K562 (cell line): Measurements from ENCODE around the gene UBE2S. TPM values are rescaled to one million over a fixed set of nuclear protein-coding genes. Genes with fewer than 3 reads are reported as not detected.

Source experiments
- ATAC-seq: fragments of 200-7000 bp; cut with Tn5 transposase; 3 replicates; pipeline ENCODE4 v1.9.1; 2020; ENCODE audit warnings: moderate library complexity
- BruUV-seq: library from RNA; stranded (reverse); fragments of 400-500 nt; replicated peaks from 2 replicates; lab custom pipeline; 2021; lab: Mats Ljungman, UMichigan
- CTCF ChIA-PET: fragments of 300-600 bp; formaldehyde crosslinking; extraction: SDS; loops from one replicate; lab custom pipeline; 2021; ENCODE audit warnings: low intra/inter-chr PET ratio; lab: Yijun Ruan, JAX
- POLR2A ChIA-PET: fragments of 300-600, 350-650 bp; sonication (Branson Sonifier 250); formaldehyde crosslinking; extraction: SDS; loops from one replicate; lab custom pipeline; 2021; ENCODE audit warnings: antibody characterized with exemption, inconsistent platforms; lab: Yijun Ruan, JAX
- DNase-seq, 4 experiments: peaks; one replicate each; pipeline versions ENCODE4 v3.0.0 to v3.0.0-alpha.2; 2011 to 2018; ENCODE audit warnings: low spot score in 3 of 4, mixed read lengths in 3 of 4; ENCODE audit errors: extremely low read depth in 1 of 4
- FAIRE-seq: peaks from 2 replicates; lab custom pipeline; 2011; peaks lifted over from hg19 to GRCh38; lab: Jason Lieb, UNC
- H2AFZ ChIP-seq: 2 replicates; pipeline ENCODE4 v1.6.0; 2011; ENCODE audit warnings: low read depth, low read length, control low read depth, inconsistent platforms
- H3K27ac ChIP-seq: fragments of 200-600 bp; 3 replicates; pipeline ENCODE4 v1.8.0; 2011; ENCODE audit warnings: low read depth, mild to moderate bottlenecking, control low read depth, inconsistent platforms, low read length, moderate library complexity, mixed read lengths; ENCODE audit errors: extremely low read depth
- H3K27me3 ChIP-seq, 2 experiments: fragments of 300-600 bp in 1 of 2; 2 replicates in 1 of 2; 3 replicates in 1 of 2; pipeline versions ENCODE4 v1.6.0 to v1.8.0; 2011; ENCODE audit warnings: inconsistent platforms in 2 of 2, low read length in 2 of 2, mild to moderate bottlenecking in 1 of 2, mixed read lengths in 1 of 2, moderate library complexity in 1 of 2; ENCODE audit not compliant: control insufficient read depth in 2 of 2, insufficient read depth in 2 of 2
- H3K36me3 ChIP-seq: fragments of 300-600 bp; 3 replicates; pipeline ENCODE4 v1.8.0; 2011; ENCODE audit warnings: mild to moderate bottlenecking, low read length, inconsistent platforms; ENCODE audit not compliant: control insufficient read depth, insufficient read depth
- H3K4me1 ChIP-seq, 2 experiments: fragments of 200-600 bp in 1 of 2; replicated peaks in 1 of 2; 2 replicates in 1 of 2; 3 replicates in 1 of 2; pipeline versions ENCODE4 v1.5.1 to v1.8.0; 2011; ENCODE audit warnings: inconsistent platforms in 2 of 2, low read length in 2 of 2, mild to moderate bottlenecking in 1 of 2, mixed read lengths in 1 of 2, moderate library complexity in 1 of 2; ENCODE audit not compliant: control insufficient read depth in 2 of 2, insufficient read depth in 2 of 2
- H3K4me2 ChIP-seq: 2 replicates; pipeline ENCODE4 v1.6.1; 2011; ENCODE audit warnings: low read length, control low read depth, inconsistent platforms, mixed read lengths; ENCODE audit not compliant: insufficient read depth
- H3K4me3 ChIP-seq: fragments of 200-600 bp; sonication (generic), shearing (Covaris generic); 2 replicates; pipeline ENCODE4 v1.5.1; 2016; ENCODE audit warnings: control low read depth, inconsistent platforms
- H3K79me2 ChIP-seq: fragments of 200-600 bp; 3 replicates; pipeline ENCODE4 v1.8.0; 2011; ENCODE audit warnings: low read length, inconsistent platforms; ENCODE audit not compliant: control insufficient read depth, insufficient read depth
- H3K9ac ChIP-seq, 2 experiments: 2 replicates each; pipeline versions ENCODE4 v1.6.0 to v1.6.1; 2011; ENCODE audit warnings: low read depth in 2 of 2, low read length in 2 of 2, control low read depth in 1 of 2, inconsistent platforms in 1 of 2, mild to moderate bottlenecking in 1 of 2, mixed read lengths in 1 of 2; ENCODE audit not compliant: insufficient read depth in 1 of 2
- H3K9me1 ChIP-seq: one replicate; pipeline ENCODE4 v1.6.0; 2011; ENCODE audit warnings: inconsistent platforms, mild to moderate bottlenecking, low read length, moderate library complexity; ENCODE audit not compliant: control insufficient read depth, insufficient read depth
- H3K9me3 ChIP-seq: replicated peaks from 2 replicates; pipeline ENCODE4 v1.5.1; 2011; ENCODE audit warnings: low read depth, low read length, inconsistent platforms; ENCODE audit not compliant: control insufficient read depth, insufficient read depth
- H4K20me1 ChIP-seq: replicated peaks from 2 replicates; pipeline ENCODE4 v1.6.1; 2011; ENCODE audit warnings: low read length, inconsistent platforms, mixed read lengths; ENCODE audit not compliant: control insufficient read depth, insufficient read depth
- HNRNPH1 ChIP-seq: fragments of 200-400 bp; formaldehyde crosslinking; optimal IDR thresholded peaks from 2 replicates; pipeline ENCODE3; 2017; ENCODE audit warnings: low read depth, mild to moderate bottlenecking, low read length, moderate library complexity
- HNRNPL ChIP-seq: fragments of 200-400 bp; formaldehyde crosslinking; IDR thresholded peaks from 2 replicates; pipeline ENCODE4 v1.6.1; 2017; ENCODE audit warnings: low read depth, mild to moderate bottlenecking, low read length
- NELFE ChIP-seq: IDR thresholded peaks from 2 replicates; pipeline ENCODE4 v1.6.1; 2011; ENCODE audit warnings: mild to moderate bottlenecking; ENCODE audit not compliant: insufficient read depth, insufficient read length
- SETDB1 ChIP-seq: IDR thresholded peaks from one replicate; pipeline ENCODE4 v1.6.1; 2012; ENCODE audit warnings: low read length, control low read depth, inconsistent platforms
- SREBF1 ChIP-seq: fragments of 150-350 bp; IDR thresholded peaks from 2 replicates; pipeline ENCODE4 v1.6.1; 2014; ENCODE audit warnings: antibody characterized with exemption, low read depth, low read length, borderline replicate concordance
- WGBS: fragments of 100-300 bp; shearing (Covaris generic); methylation state at CpG from one replicate; pipeline ENCODE4 v1.1.6; 2016; ENCODE audit warnings: low coverage, mixed read lengths; ENCODE audit not compliant: insufficient coverage; ENCODE audit errors: missing lambda C conversion rate; 5-methylcytosine and 5-hydroxymethylcytosine counted together
- in situ Hi-C: fragments of 300-500 bp; cut with MboI; formaldehyde crosslinking; loops from 4 replicates; pipeline ENCODE4 v1.15.0; 2018; ENCODE audit warnings: inconsistent platforms, mixed read lengths
- intact Hi-C: fragments of 100-400 bp; cut with micrococcal nuclease; formaldehyde crosslinking; loops from 2 replicates; pipeline ENCODE4 v1.14.2; 2022
- polyA plus RNA-seq, 8 experiments: library from polyadenylated mRNA; depleted of rRNA in 4 of 8; stranded (reverse) in 5 of 8; unstranded in 3 of 8; fragments of >200 nt; fragmentation: Nextera tagmentation in 2 of 8; fragmentation: Illumina TruSeq in 1 of 8; extraction: Ambion mirVana in 2 of 8; extraction: Trizol in 1 of 8; gene quantifications; 2 replicates each; pipeline versions ENCODE4 v1.2.1 to v1.2.3, GENCODE V29; 2011 to 2014; ENCODE audit warnings: inconsistent platforms in 1 of 8, missing spikeins in 1 of 8
- total RNA-seq, 7 experiments: library from RNA; depleted of rRNA in 6 of 7; stranded (reverse); fragments of >200 nt in 6 of 7; fragmentation: Illumina TruSeq in 2 of 7; extraction: Trizol in 2 of 7; gene quantifications; 2 replicates each; pipeline versions ENCODE4 v1.2.1 to v1.2.3, GENCODE V29; 2011 to 2021; ENCODE audit warnings: low replicate concordance in 1 of 7
- TF ChIP-seq, protein P1 (sequence below): sonication (generic); formaldehyde crosslinking; IDR thresholded peaks from 2 replicates; pipeline ENCODE4 v1.8.1; 2023; ENCODE audit warnings: mild to moderate bottlenecking, missing genetic modification reagents
- TF ChIP-seq, protein P2 (sequence below): fragments of 450-650 bp; IDR thresholded peaks from 2 replicates; pipeline ENCODE4 v1.6.1; 2016; ENCODE audit warnings: mild to moderate bottlenecking

UBE2S gene
- total and polyA plus RNA-seq, 9 of the 15 experiments (the other 6 are each of a cell fraction or from before 2014, with no cell fraction given), result 1.5 to 1,305 (median 157) TPM

DNA sequence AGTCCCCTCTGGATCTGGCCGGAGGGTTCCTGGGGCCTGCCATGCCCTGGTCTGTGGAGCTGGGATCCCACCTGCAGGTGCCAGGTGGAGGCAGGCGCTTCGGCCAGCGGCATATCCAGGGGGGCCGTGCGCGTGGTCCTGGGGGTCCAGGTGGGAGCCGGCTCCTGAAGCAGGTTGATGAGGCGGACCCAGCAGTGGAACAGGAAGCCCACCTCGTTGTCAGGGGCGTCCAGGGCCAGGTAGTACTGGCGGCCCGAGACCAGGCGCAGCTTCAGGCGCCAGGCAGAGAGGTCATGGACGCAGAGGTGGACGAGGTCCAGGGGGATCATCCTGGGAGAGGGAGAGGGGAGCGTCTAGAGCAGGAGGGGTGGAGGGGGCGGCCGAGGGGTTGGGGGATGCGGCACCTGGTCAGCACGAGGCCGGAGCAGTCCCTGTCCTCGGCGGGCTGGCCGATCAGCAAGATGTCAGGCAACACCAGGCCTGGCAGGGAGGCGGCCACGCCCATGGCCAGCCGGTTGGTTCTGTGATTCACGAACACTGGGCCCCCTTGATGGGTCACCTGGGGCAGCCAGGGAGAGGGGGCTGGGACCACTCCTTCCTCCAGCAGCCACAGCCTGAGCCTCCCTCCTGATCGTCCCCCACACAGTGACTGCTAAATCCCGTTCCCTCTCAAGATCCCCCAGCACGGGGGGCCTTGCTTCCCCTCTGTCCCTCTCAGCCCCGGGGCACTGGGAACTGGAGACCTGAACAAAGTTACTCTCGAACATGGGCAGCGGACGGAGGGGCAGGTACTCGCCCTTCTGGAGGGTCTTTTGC, 45.2 kb downstream of the UBE2S start:
- Histone ChIP-seq H3K36me3 (no peaks in the 10 kb centered on the region), H3K9me3 (no peaks in the 10 kb centered on the region), H3K79me2 (no peaks in the 10 kb centered on the region)
- 61% methylated on average over 15 of the region's 38 CpGs for WGBS
- no peak for TF ChIP-seq NELFE
- TF ChIP-seq HNRNPH1, result no peak
- TF ChIP-seq, protein P1, sequence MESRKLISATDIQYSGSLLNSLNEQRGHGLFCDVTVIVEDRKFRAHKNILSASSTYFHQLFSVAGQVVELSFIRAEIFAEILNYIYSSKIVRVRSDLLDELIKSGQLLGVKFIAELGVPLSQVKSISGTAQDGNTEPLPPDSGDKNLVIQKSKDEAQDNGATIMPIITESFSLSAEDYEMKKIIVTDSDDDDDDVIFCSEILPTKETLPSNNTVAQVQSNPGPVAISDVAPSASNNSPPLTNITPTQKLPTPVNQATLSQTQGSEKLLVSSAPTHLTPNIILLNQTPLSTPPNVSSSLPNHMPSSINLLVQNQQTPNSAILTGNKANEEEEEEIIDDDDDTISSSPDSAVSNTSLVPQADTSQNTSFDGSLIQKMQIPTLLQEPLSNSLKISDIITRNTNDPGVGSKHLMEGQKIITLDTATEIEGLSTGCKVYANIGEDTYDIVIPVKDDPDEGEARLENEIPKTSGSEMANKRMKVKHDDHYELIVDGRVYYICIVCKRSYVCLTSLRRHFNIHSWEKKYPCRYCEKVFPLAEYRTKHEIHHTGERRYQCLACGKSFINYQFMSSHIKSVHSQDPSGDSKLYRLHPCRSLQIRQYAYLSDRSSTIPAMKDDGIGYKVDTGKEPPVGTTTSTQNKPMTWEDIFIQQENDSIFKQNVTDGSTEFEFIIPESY (CRISPR knock-in tag), result peak; percentile 27; the same call in 1 of the 2 replicates
- no peak for TF ChIP-seq HNRNPL
- TF ChIP-seq, protein P2, sequence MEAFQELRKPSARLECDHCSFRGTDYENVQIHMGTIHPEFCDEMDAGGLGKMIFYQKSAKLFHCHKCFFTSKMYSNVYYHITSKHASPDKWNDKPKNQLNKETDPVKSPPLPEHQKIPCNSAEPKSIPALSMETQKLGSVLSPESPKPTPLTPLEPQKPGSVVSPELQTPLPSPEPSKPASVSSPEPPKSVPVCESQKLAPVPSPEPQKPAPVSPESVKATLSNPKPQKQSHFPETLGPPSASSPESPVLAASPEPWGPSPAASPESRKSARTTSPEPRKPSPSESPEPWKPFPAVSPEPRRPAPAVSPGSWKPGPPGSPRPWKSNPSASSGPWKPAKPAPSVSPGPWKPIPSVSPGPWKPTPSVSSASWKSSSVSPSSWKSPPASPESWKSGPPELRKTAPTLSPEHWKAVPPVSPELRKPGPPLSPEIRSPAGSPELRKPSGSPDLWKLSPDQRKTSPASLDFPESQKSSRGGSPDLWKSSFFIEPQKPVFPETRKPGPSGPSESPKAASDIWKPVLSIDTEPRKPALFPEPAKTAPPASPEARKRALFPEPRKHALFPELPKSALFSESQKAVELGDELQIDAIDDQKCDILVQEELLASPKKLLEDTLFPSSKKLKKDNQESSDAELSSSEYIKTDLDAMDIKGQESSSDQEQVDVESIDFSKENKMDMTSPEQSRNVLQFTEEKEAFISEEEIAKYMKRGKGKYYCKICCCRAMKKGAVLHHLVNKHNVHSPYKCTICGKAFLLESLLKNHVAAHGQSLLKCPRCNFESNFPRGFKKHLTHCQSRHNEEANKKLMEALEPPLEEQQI, result no peak
- no peak for TF ChIP-seq SREBF1
- TF ChIP-seq SETDB1, result no peak
- TF ChIP-seq, all 486 proteins: peak for 1
- no peak for ATAC-seq
- Histone ChIP-seq H4K20me1 (no peaks in the 10 kb centered on the region), H3K4me3 (no peak overlapping the region), H3K4me1 (peaks cover 0 to 54% of the 10 kb centered on the region in 2 experiments; a peak in 2 of 5 replicates), H2AFZ (no peak overlapping the region), H3K9ac (peak overlapping the region in 1 of 2 experiments; percentile 74; a peak in 1 of 4 replicates), H3K27ac (no peak overlapping the region), H3K4me2 (no peak overlapping the region), H3K9me1 (no peaks in the 10 kb centered on the region), H3K27me3 (peaks cover 0 to 2% of the 10 kb centered on the region in 2 experiments; a peak in 2 of 5 replicates)
- DNase-seq, result no peak
- CTCF ChIA-PET, result no interaction called here
- intact Hi-C loops, result no loop called here
- no peak for FAIRE-seq
- POLR2A ChIA-PET, result interaction anchor here (0.6 kb wide), 1 partner anchor 44 kb away, joined by 3 read pairs; no protein-coding TSS in a partner anchor
- in situ Hi-C loops, result no loop called here
- no TSS peak for BruUV-seq
